ENCODE data around the gene DHRS7B.
A peak's percentile ranks its signal among the peaks of the same experiment; 100 is the strongest.
"Not testable (repeated sequence)": the region's sequence is repeated elsewhere in the genome, so short reads cannot be mapped to it uniquely, and the experiment has no call there.

Gene DHRS7B

GRCh38 chr17:21127509-21128077, 829 bp downstream of the DHRS7B start:
- TF ChIP-seq CTCF (IDR thresholded peaks at IDR 0.05; ENCODE audit: low read depth, low read length, missing control alignments): no peak
- no peak for DNase-seq (ENCODE audit: low read depth)
- H3K4me3 ChIP-seq (ENCODE audit: low read depth, low read length): peak overlapping the region; percentile 98

GRCh38 chr17:21129023-21129681, 2.4 kb downstream of the DHRS7B start:
- DNase-seq (ENCODE audit: low read depth): no peak
- no peak overlapping the region for H3K4me3 ChIP-seq (ENCODE audit: low read depth, low read length)
- TF ChIP-seq CTCF (IDR thresholded peaks at IDR 0.05; ENCODE audit: low read depth, low read length, missing control alignments): no peak

GRCh38 chr17:21131137-21131536, 4.4 kb downstream of the DHRS7B start:
- no peak for TF ChIP-seq CTCF (IDR thresholded peaks at IDR 0.05; ENCODE audit: low read depth, low read length, missing control alignments)
- no peak overlapping the region for H3K4me3 ChIP-seq (ENCODE audit: low read depth, low read length)
- no peak for DNase-seq (ENCODE audit: low read depth)

- no peak for TF ChIP-seq CTCF (IDR thresholded peaks at IDR 0.05; ENCODE audit: low read depth, low read length, missing control alignments)
- no peak overlapping the region for H3K4me3 ChIP-seq (ENCODE audit: low read depth, low read length)
- DNase-seq (ENCODE audit: low read depth): no peak
Observed at GRCh38 chr17:21132428-21132827, 5.7 kb downstream of the DHRS7B start.

- TF ChIP-seq CTCF (IDR thresholded peaks at IDR 0.05; ENCODE audit: low read depth, low read length, missing control alignments): no peak
- H3K4me3 ChIP-seq (ENCODE audit: low read depth, low read length): no peak overlapping the region
- no peak for DNase-seq (ENCODE audit: low read depth)
Observed at GRCh38 chr17:21134559-21134958, 7.8 kb downstream of the DHRS7B start.

- DNase-seq (ENCODE audit: low read depth): no peak
- peak overlapping the region; percentile 37 for H3K4me3 ChIP-seq (ENCODE audit: low read depth, low read length)
- no peak for TF ChIP-seq CTCF (IDR thresholded peaks at IDR 0.05; ENCODE audit: low read depth, low read length, missing control alignments)
Observed at GRCh38 chr17:21140911-21141310, 14.1 kb downstream of the DHRS7B start.

- no peak for TF ChIP-seq CTCF (IDR thresholded peaks at IDR 0.05; ENCODE audit: low read depth, low read length, missing control alignments)
- DNase-seq (ENCODE audit: low read depth): no peak
- peak overlapping the region; percentile 37; the same call in 1 of the 2 replicates for H3K4me3 ChIP-seq (ENCODE audit: low read depth, low read length)
Observed at GRCh38 chr17:21141331-21141730, 14.6 kb downstream of the DHRS7B start.

- DNase-seq (ENCODE audit: low read depth): not testable (repeated sequence)
- H3K4me3 ChIP-seq (ENCODE audit: low read depth, low read length): peak overlapping the region; percentile 19
Observed at GRCh38 chr17:21142065-21142464, 15.3 kb downstream of the DHRS7B start.
